K562 (cell line): Measurements from ENCODE around the gene DNAJC30. TPM values are rescaled to one million over a fixed set of nuclear protein-coding genes. Genes with fewer than 3 reads are reported as not detected.

Experiments
- CCNT2 ChIP-seq: IDR thresholded peaks from 2 replicates; pipeline ENCODE4 v1.6.1; 2011; ENCODE audit warnings: borderline replicate concordance, low read depth, mild to moderate bottlenecking, moderate library complexity, mixed read lengths, low read length; ENCODE audit not compliant: insufficient read length; ENCODE audit errors: extremely low read depth
- CTCFL ChIP-seq: IDR thresholded peaks from 2 replicates; pipeline ENCODE4 v1.6.1; 2011; ENCODE audit warnings: borderline replicate concordance, low read depth, mild to moderate bottlenecking, moderate library complexity, low read length; ENCODE audit not compliant: insufficient read depth, poor library complexity, severe bottlenecking
- EGR1 ChIP-seq: fragments of 450-650 bp; conservative IDR thresholded peaks from 2 replicates; pipeline ENCODE4 v1.6.1; 2017; ENCODE audit warnings: mild to moderate bottlenecking
- FOXA3 ChIP-seq, 2 experiments: fragments of 450-650 bp in 1 of 2; sonication (generic) in 1 of 2; formaldehyde crosslinking; IDR thresholded peaks in 1 of 2; conservative IDR thresholded peaks in 1 of 2; 2 replicates each; pipeline versions ENCODE4 v1.4.0 to v1.8.0; 2020 to 2022; ENCODE audit warnings: mild to moderate bottlenecking in 2 of 2, missing genetic modification reagents in 1 of 2
- FOXK2 ChIP-seq, 2 experiments: fragments of 450-650 bp; IDR thresholded peaks in 1 of 2; conservative IDR thresholded peaks in 1 of 2; 2 replicates each; pipeline ENCODE4 v1.6.1; 2016; ENCODE audit warnings: low read depth in 2 of 2, mild to moderate bottlenecking in 1 of 2
- HINFP ChIP-seq: fragments of 450-650 bp; conservative IDR thresholded peaks from 2 replicates; pipeline ENCODE4 v1.6.1; 2016; ENCODE audit warnings: missing genetic modification characterization, low read depth, mild to moderate bottlenecking, control low read depth, missing compliant biosample characterization
- HMBOX1 ChIP-seq: sonication (generic); IDR thresholded peaks from 2 replicates; pipeline ENCODE4 v1.6.1; 2016
- RBM22 ChIP-seq: fragments of 200-400 bp; formaldehyde crosslinking; IDR thresholded peaks from 2 replicates; pipeline ENCODE4 v1.6.1; 2018; ENCODE audit warnings: low read length, low read depth; ENCODE audit not compliant: poor library complexity, severe bottlenecking
- SMARCA5 ChIP-seq: fragments of 450-650 bp; IDR thresholded peaks from 2 replicates; pipeline ENCODE4 v1.6.1; 2016
- TAF9B ChIP-seq: fragments of 450-650 bp; IDR thresholded peaks from 2 replicates; pipeline ENCODE4 v1.6.1; 2018; ENCODE audit warnings: mild to moderate bottlenecking; ENCODE audit not compliant: partially characterized antibody
- TCF3 ChIP-seq: sonication (generic); formaldehyde crosslinking; IDR thresholded peaks from 2 replicates; pipeline ENCODE4 v1.4.0; 2020; ENCODE audit warnings: mild to moderate bottlenecking, missing genetic modification reagents
- TRIM24 ChIP-seq, 2 experiments: fragments of 450-650 bp; IDR thresholded peaks; 2 replicates each; pipeline ENCODE4 v1.6.1; 2016
- TSHZ1 ChIP-seq: fragments of 250-450 bp; sonication (Bioruptor Pico); IDR thresholded peaks from 2 replicates; pipeline ENCODE4 v1.4.0; 2020; ENCODE audit warnings: mild to moderate bottlenecking, moderate library complexity
- ZBED1 ChIP-seq: IDR thresholded peaks from 2 replicates; pipeline ENCODE4 v1.6.1; 2014
- ZBTB17 ChIP-seq: fragments of 450-650 bp; formaldehyde crosslinking; IDR thresholded peaks from 2 replicates; pipeline ENCODE4 v1.4.0; 2020; ENCODE audit warnings: mild to moderate bottlenecking
- ZNF239 ChIP-seq: fragments of 250-450 bp; sonication (Bioruptor Pico); IDR thresholded peaks from 2 replicates; pipeline ENCODE4 v1.4.0; 2020; ENCODE audit warnings: mild to moderate bottlenecking
- ZNF280A ChIP-seq: fragments of 450-650 bp; IDR thresholded peaks from 2 replicates; pipeline ENCODE4 v1.6.1; 2018; ENCODE audit warnings: mild to moderate bottlenecking, low read depth; ENCODE audit not compliant: partially characterized antibody
- ZNF3 ChIP-seq: fragments of 250-450 bp; sonication (Bioruptor Pico); IDR thresholded peaks from 2 replicates; pipeline ENCODE4 v1.5.0; 2021; ENCODE audit warnings: mild to moderate bottlenecking, moderate library complexity
- polyA plus RNA-seq, 8 experiments: library from polyadenylated mRNA; depleted of rRNA in 4 of 8; stranded (reverse) in 5 of 8; unstranded in 3 of 8; fragments of >200 nt; fragmentation: Nextera tagmentation in 2 of 8; fragmentation: Illumina TruSeq in 1 of 8; extraction: Ambion mirVana in 2 of 8; extraction: Trizol in 1 of 8; gene quantifications; 2 replicates each; pipeline versions ENCODE4 v1.2.1 to v1.2.3, GENCODE V29; 2011 to 2014; ENCODE audit warnings: inconsistent platforms in 1 of 8, missing spikeins in 1 of 8
- total RNA-seq, 7 experiments: library from RNA; depleted of rRNA in 6 of 7; stranded (reverse); fragments of >200 nt in 6 of 7; fragmentation: Illumina TruSeq in 2 of 7; extraction: Trizol in 2 of 7; gene quantifications; 2 replicates each; pipeline versions ENCODE4 v1.2.1 to v1.2.3, GENCODE V29; 2011 to 2021; ENCODE audit warnings: low replicate concordance in 1 of 7

Gene DNAJC30
- total and polyA plus RNA-seq, 9 of the 15 experiments (the other 6 are each of a cell fraction or from before 2014, with no cell fraction given) = 1.1 to 11.3 (median 4.6) TPM

- no peak for TF ChIP-seq TSHZ1 (CRISPR knock-in tag)
- TF ChIP-seq HMBOX1 = peak; percentile 60; the same call in 1 of the 2 replicates
- peak; percentile 90 to 92 for TF ChIP-seq FOXK2 (conservative IDR thresholded peaks at IDR 0.05 in 1 of 2, IDR thresholded peaks at IDR 0.05 in 1 of 2; ENCODE audit: low read depth in 2 of 2)
- no peak for TF ChIP-seq SMARCA5
- no peak for TF ChIP-seq TAF9B
- TF ChIP-seq TCF3 = peak; percentile 95
- no peak for TF ChIP-seq CTCFL
- peak; percentile 98 for TF ChIP-seq CCNT2
- TF ChIP-seq EGR1 = peak; percentile 61
- peak; percentile 36; the same call in 1 of the 2 replicates for TF ChIP-seq ZBTB17
- TF ChIP-seq FOXA3 (CRISPR knock-in tag; conservative IDR thresholded peaks at IDR 0.05 in 1 of 2, IDR thresholded peaks at IDR 0.05 in 1 of 2) = peak; percentile 93 to 99
- TF ChIP-seq TRIM24 (IDR thresholded peaks at IDR 0.05) = peak; percentile 90 to 94
- no peak for TF ChIP-seq RBM22
- no peak for TF ChIP-seq ZNF280A
- TF ChIP-seq HINFP = no peak
- no peak for TF ChIP-seq ZNF239 (CRISPR knock-in tag)
- peak; percentile 83; the same call in 1 of the 2 replicates for TF ChIP-seq ZBED1
- TF ChIP-seq ZNF3 = no peak
These were observed 32.5 kb upstream of the DNAJC30 start (continued) for GRCh38 chr7:73715648-73716317.
